NB4 (cell line): ENCODE results near the gene TOR1A.

Source experiments
- POLR2A ChIP-seq: IDR thresholded peaks from 2 replicates; pipeline ENCODE4 v1.6.1; 2011; ENCODE audit warnings: mild to moderate bottlenecking; ENCODE audit not compliant: insufficient read length; ENCODE audit errors: extremely low read depth
- TF ChIP-seq, protein P1 (sequence below): IDR thresholded peaks from one replicate; pipeline ENCODE4 v1.5.1; 2012; ENCODE audit warnings: low read depth, low read length
- TF ChIP-seq, protein P2 (sequence below): IDR thresholded peaks from 2 replicates; pipeline ENCODE4 v1.6.1; 2011; ENCODE audit warnings: low read depth, low read length

DNA sequence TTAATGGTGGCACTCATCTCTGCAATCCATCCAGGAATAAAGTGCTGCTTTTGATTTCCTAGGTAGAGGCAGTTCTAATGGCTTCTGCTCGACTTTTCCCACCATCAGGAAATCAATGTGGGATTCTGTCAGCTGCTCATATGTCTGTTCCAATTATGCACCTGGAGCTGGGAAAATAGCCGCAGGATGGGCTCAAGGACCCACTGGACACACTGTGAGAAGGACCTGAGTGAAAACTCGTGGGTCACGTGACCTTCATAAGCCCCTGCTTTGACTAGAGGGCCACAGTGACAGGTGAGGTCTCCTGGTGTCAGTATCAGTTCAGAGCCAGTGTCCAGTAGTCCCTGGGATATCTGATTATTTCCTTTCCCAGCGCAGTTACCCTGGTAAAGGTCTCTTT lies 53.2 kb downstream of the TOR1A start:
- TF ChIP-seq, protein P1, sequence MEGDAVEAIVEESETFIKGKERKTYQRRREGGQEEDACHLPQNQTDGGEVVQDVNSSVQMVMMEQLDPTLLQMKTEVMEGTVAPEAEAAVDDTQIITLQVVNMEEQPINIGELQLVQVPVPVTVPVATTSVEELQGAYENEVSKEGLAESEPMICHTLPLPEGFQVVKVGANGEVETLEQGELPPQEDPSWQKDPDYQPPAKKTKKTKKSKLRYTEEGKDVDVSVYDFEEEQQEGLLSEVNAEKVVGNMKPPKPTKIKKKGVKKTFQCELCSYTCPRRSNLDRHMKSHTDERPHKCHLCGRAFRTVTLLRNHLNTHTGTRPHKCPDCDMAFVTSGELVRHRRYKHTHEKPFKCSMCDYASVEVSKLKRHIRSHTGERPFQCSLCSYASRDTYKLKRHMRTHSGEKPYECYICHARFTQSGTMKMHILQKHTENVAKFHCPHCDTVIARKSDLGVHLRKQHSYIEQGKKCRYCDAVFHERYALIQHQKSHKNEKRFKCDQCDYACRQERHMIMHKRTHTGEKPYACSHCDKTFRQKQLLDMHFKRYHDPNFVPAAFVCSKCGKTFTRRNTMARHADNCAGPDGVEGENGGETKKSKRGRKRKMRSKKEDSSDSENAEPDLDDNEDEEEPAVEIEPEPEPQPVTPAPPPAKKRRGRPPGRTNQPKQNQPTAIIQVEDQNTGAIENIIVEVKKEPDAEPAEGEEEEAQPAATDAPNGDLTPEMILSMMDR: no peak
- no peak for TF ChIP-seq POLR2A
- TF ChIP-seq, protein P2, sequence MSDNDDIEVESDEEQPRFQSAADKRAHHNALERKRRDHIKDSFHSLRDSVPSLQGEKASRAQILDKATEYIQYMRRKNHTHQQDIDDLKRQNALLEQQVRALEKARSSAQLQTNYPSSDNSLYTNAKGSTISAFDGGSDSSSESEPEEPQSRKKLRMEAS: no peak
